Measurements from ENCODE around the gene IGFBP2. TPM values are rescaled to one million over a fixed set of nuclear protein-coding genes. Genes with fewer than 3 reads are reported as not detected.

IGFBP2 gene
- total and polyA plus RNA-seq, 2 of the 4 experiments (the other 2 are of a cell fraction) = 33.5 to 236 TPM

GRCh38 chr2:216607277-216607560, 26.0 kb upstream of the IGFBP2 start:
- no peak overlapping the region for H2AFZ ChIP-seq (replicated peaks; ENCODE audit: low read length, poor library complexity)
- no peaks in the 10 kb centered on the region for H3K9me3 ChIP-seq (ENCODE audit: control insufficient read depth, insufficient read depth, low read length)
- no peaks in the 10 kb centered on the region for H3K79me1 ChIP-seq (ENCODE audit: low read depth in 1 of 2, low read length in 2 of 2)
- no peaks in the 10 kb centered on the region for H3K36me3 ChIP-seq (ENCODE audit: control insufficient read depth, insufficient read depth, low read length)
- no TSS peak for BruUV-seq (replicated peaks)
- no peaks in the 10 kb centered on the region for H3K9me1 ChIP-seq (ENCODE audit: insufficient read depth, low read length)
- no peak overlapping the region for H2BK5ac ChIP-seq (ENCODE audit: low read depth, low read length, poor library complexity, severe bottlenecking)
- H3K27me3 ChIP-seq (ENCODE audit: control insufficient read depth, insufficient read depth, low read length) = peaks cover 57% of the 10 kb centered on the region
- H4K20me1 ChIP-seq (ENCODE audit: insufficient read depth, low read length) = no peaks in the 10 kb centered on the region
- TF ChIP-seq CEBPB (IDR thresholded peaks at IDR 0.05; ENCODE audit: low read depth, low read length) = no peak
- no peak for TF ChIP-seq CHD1 (IDR thresholded peaks at IDR 0.05; ENCODE audit: low read depth, low read length)
- no peak for TF ChIP-seq RFX5 (IDR thresholded peaks at IDR 0.05; ENCODE audit: low read depth, low read length)
- TF ChIP-seq FOS (IDR thresholded peaks at IDR 0.05; ENCODE audit: low read depth, low read length) = no peak
- TF ChIP-seq, protein P1, sequence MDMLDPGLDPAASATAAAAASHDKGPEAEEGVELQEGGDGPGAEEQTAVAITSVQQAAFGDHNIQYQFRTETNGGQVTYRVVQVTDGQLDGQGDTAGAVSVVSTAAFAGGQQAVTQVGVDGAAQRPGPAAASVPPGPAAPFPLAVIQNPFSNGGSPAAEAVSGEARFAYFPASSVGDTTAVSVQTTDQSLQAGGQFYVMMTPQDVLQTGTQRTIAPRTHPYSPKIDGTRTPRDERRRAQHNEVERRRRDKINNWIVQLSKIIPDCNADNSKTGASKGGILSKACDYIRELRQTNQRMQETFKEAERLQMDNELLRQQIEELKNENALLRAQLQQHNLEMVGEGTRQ (IDR thresholded peaks at IDR 0.05; ENCODE audit: low read depth, low read length) = no peak
- no peak for TF ChIP-seq MXI1 (IDR thresholded peaks at IDR 0.05; ENCODE audit: borderline replicate concordance, low read depth, low read length)
- TF ChIP-seq MAFK (IDR thresholded peaks at IDR 0.05; ENCODE audit: low read depth, low read length) = no peak
- TF ChIP-seq MAZ (IDR thresholded peaks at IDR 0.05; ENCODE audit: borderline replicate concordance, low read depth, low read length) = no peak
- no peak for TF ChIP-seq BHLHE40 (IDR thresholded peaks at IDR 0.05; ENCODE audit: low read depth, low read length)
- TF ChIP-seq RCOR1 (IDR thresholded peaks at IDR 0.05; ENCODE audit: insufficient replicate concordance, low read length) = no peak
- TF ChIP-seq NFE2L2 (IDR thresholded peaks at IDR 0.05; ENCODE audit: low read depth, low read length) = no peak
- no peak for TF ChIP-seq ELK1 (IDR thresholded peaks at IDR 0.05; ENCODE audit: borderline replicate concordance, low read depth, low read length)
- TF ChIP-seq RAD21 (IDR thresholded peaks at IDR 0.05; ENCODE audit: low read length) = no peak
- no peak for TF ChIP-seq POLR2A (IDR thresholded peaks at IDR 0.05; ENCODE audit: low read depth, low read length)
- no peak for TF ChIP-seq SMC3 (IDR thresholded peaks at IDR 0.05; ENCODE audit: low read depth, low read length)
- TF ChIP-seq, protein P2, sequence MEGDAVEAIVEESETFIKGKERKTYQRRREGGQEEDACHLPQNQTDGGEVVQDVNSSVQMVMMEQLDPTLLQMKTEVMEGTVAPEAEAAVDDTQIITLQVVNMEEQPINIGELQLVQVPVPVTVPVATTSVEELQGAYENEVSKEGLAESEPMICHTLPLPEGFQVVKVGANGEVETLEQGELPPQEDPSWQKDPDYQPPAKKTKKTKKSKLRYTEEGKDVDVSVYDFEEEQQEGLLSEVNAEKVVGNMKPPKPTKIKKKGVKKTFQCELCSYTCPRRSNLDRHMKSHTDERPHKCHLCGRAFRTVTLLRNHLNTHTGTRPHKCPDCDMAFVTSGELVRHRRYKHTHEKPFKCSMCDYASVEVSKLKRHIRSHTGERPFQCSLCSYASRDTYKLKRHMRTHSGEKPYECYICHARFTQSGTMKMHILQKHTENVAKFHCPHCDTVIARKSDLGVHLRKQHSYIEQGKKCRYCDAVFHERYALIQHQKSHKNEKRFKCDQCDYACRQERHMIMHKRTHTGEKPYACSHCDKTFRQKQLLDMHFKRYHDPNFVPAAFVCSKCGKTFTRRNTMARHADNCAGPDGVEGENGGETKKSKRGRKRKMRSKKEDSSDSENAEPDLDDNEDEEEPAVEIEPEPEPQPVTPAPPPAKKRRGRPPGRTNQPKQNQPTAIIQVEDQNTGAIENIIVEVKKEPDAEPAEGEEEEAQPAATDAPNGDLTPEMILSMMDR (conservative IDR thresholded peaks at IDR 0.05; ENCODE audit: low read depth, low read length) = no peak
- H2BK15ac ChIP-seq (ENCODE audit: low read depth, low read length) = no peak overlapping the region
- H3K4me3 ChIP-seq (ENCODE audit: insufficient read depth, low read depth, low read length) = no peak overlapping the region
- H2AK5ac ChIP-seq (ENCODE audit: low read depth, low read length) = 0 out of 2 replicates have a peak overlapping the region, but pooled peaks have one; percentile 34
- POLR2A ChIA-PET (ENCODE audit: unreplicated experiment) = no interaction called here
- CTCF ChIA-PET = no interaction called here
- ATAC-seq (ENCODE audit: low read depth) (no peak), DNase-seq (no peak)
- H3K56ac ChIP-seq (ENCODE audit: extremely low read depth, insufficient read depth, low read length) = no peak overlapping the region
- no peak overlapping the region for H2BK20ac ChIP-seq (ENCODE audit: low read depth, low read length)
- H4K8ac ChIP-seq (ENCODE audit: low read depth in 2 of 2, low read length in 2 of 2) = no peak overlapping the region
- H3K4me1 ChIP-seq (ENCODE audit: control insufficient read depth, insufficient read depth, low read length) = peaks cover 8% of the 10 kb centered on the region; the same call in 1 of the 2 replicates
- in situ Hi-C loops (cut with MboI; ENCODE audit: low sequenced_read_pairs) = no loop called here
- H3K14ac ChIP-seq (replicated peaks; ENCODE audit: low read depth, low read length) = no peak overlapping the region
- H2AK9ac ChIP-seq (replicated peaks; ENCODE audit: low read depth, low read length, poor library complexity) = no peak overlapping the region
- no peak overlapping the region for H4K91ac ChIP-seq (ENCODE audit: insufficient read depth, low read depth, low read length)
- no peak overlapping the region for H3K4ac ChIP-seq (ENCODE audit: low read depth, low read length)
- no peak overlapping the region for H4K5ac ChIP-seq (ENCODE audit: low read depth, low read length)
- dilution Hi-C loops (cut with HindIII; ENCODE audit: low sequenced_read_pairs, unreplicated experiment) = no loop called here
- no peak overlapping the region for H2BK120ac ChIP-seq (ENCODE audit: low read depth, low read length)
- 81% methylated on average over 8 of the region's 10 CpGs; no CpG with 5 or more reads in 1 of the 2 experiments for WGBS, 2 experiments (ENCODE audit: extremely low coverage in 2 of 2, insufficient read length in 1 of 2)
- no peak overlapping the region for H3K4me2 ChIP-seq (ENCODE audit: low read depth, low read length)
- H3K23ac ChIP-seq (ENCODE audit: low read depth, low read length) = no peak overlapping the region
- intact Hi-C loops (cut with micrococcal nuclease) = no loop called here
- no peak overlapping the region for H3K9ac ChIP-seq (ENCODE audit: low read depth, low read length)
- H3K18ac ChIP-seq (ENCODE audit: low read depth, low read length) = no peak overlapping the region
- no peak overlapping the region for H3K27ac ChIP-seq (ENCODE audit: insufficient read depth, low read length)
